GM12891 (cell line): Measurements from ENCODE around the gene LYPD4.

ENCODE experiments used
- PAX5 ChIP-seq: IDR thresholded peaks from 2 replicates; pipeline ENCODE4 v1.6.1; 2011; ENCODE audit warnings: low read length, moderate library complexity, mild to moderate bottlenecking; ENCODE audit not compliant: insufficient read depth, severe bottlenecking
- POLR2A ChIP-seq: IDR thresholded peaks from 2 replicates; pipeline ENCODE4 v1.6.1; 2011; ENCODE audit warnings: low read depth, low read length, control low read depth
- POLR2AphosphoS5 ChIP-seq: IDR thresholded peaks from 2 replicates; pipeline ENCODE4 v1.6.1; 2011; ENCODE audit warnings: low read depth, low read length, control low read depth
- POU2F2 ChIP-seq: IDR thresholded peaks from 2 replicates; pipeline ENCODE4 v1.6.1; 2011; ENCODE audit warnings: low read depth, mild to moderate bottlenecking, control low read depth, low read length, moderate library complexity
- SPI1 ChIP-seq: IDR thresholded peaks from 2 replicates; pipeline ENCODE4 v1.6.1; 2011; ENCODE audit warnings: low read depth, low read length, control low read depth
- TAF1 ChIP-seq: IDR thresholded peaks from 2 replicates; pipeline ENCODE4 v1.6.1; 2011; ENCODE audit warnings: low read depth, low read length, control low read depth

DNA sequence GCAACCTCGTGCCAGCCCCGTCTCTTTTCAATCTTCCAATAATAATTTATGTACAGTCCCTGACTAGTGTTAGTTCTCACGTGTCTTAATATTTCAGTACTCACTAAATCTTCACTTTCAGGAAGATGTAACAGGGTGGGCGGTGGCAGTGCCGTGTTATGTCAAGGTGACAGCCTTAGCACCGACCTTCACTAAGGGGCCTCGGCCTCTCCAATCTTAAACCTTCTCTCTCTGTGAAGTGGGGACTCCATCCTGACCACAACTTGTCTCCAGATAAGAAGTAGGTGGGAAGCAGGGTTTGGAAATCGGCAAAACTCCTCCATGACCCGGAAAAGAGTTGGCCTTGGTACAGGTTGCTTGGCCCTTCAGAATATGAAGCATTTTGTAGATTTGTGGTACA lies 17.4 kb upstream of the LYPD4 start:
- TF ChIP-seq POLR2AphosphoS5, result no peak
- TF ChIP-seq POLR2A, result no peak; the same call in 1 of the 2 replicates
- no peak for TF ChIP-seq TAF1
- TF ChIP-seq SPI1, result no peak
- TF ChIP-seq POU2F2, result no peak
- no peak for TF ChIP-seq PAX5
